ENCODE data around the gene MAL. TPM values are rescaled to one million over a fixed set of nuclear protein-coding genes. Genes with fewer than 3 reads are reported as not detected.
A peak's percentile ranks its signal among the peaks of the same experiment; 100 is the strongest.

The MAL gene
- total RNA-seq, 1 experiment from 2014 or later, result not detected

DNA sequence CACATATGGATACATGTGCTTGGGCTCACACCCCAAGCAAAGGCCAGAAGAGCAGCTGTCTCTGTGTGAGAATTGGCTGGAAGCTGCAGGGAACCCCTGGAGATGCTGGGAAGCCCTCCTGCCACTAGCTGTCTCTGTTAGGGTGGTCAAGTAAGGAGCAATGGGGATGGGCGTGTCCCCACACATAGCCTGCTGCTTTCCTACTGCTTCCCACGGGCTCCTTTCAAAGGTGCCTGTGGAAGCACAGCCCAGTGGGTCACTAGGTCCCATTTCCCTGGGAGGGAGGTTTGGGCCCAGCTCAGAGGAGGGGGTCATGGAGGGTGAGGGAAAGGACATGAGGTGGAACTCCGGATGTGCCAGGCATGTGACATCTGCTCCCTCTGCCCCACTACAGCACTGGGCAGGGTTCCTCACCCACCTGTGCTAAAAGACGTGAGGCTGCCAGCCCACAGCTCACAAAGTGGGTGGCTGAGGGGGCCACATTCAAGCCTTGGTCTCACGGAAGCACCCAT lies 24.4 kb upstream of the MAL start:
- intact Hi-C loops (cut with micrococcal nuclease; ENCODE audit: unreplicated experiment), result no loop called here
- TF ChIP-seq, protein P1, sequence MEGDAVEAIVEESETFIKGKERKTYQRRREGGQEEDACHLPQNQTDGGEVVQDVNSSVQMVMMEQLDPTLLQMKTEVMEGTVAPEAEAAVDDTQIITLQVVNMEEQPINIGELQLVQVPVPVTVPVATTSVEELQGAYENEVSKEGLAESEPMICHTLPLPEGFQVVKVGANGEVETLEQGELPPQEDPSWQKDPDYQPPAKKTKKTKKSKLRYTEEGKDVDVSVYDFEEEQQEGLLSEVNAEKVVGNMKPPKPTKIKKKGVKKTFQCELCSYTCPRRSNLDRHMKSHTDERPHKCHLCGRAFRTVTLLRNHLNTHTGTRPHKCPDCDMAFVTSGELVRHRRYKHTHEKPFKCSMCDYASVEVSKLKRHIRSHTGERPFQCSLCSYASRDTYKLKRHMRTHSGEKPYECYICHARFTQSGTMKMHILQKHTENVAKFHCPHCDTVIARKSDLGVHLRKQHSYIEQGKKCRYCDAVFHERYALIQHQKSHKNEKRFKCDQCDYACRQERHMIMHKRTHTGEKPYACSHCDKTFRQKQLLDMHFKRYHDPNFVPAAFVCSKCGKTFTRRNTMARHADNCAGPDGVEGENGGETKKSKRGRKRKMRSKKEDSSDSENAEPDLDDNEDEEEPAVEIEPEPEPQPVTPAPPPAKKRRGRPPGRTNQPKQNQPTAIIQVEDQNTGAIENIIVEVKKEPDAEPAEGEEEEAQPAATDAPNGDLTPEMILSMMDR (IDR thresholded peaks at IDR 0.05; ENCODE audit: unreplicated experiment), result no peak
- no peak for DNase-seq
- Mint-ChIP-seq H3K27ac (ENCODE audit: unreplicated experiment) (no peak overlapping the region), H3K4me1 (ENCODE audit: low read depth, unreplicated experiment) (peaks cover 9% of the 10 kb centered on the region), H3K36me3 (ENCODE audit: insufficient read depth, unreplicated experiment) (no peaks in the 10 kb centered on the region), H3K9me3 (ENCODE audit: low read depth, unreplicated experiment) (no peaks in the 10 kb centered on the region), H3K4me3 (ENCODE audit: low read depth, unreplicated experiment) (no peak overlapping the region), H3K27me3 (ENCODE audit: unreplicated experiment) (peaks cover 12% of the 10 kb centered on the region)
- no TSS peak for BruUV-seq (replicated peaks)
- CTCF ChIA-PET, result no interaction called here

DNA sequence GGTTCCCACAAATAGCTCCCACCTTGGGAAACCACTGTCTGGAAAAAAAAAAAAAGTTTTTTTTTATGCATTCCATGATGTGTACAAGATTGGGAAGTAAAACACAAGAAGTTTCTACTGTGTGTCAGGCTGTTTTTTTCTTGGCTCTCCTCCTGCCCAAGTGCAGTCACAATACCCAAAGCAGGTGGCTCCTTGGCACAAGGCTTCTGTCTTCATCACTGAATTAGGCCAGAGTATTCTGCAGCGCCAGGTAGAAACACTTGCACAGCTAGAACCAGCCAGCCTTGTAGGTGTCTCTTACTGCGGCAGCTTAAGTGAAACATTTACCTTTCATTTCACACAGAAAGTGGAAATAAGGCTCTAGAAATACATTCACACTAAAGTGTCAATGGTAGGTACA lies 23.8 kb upstream of the MAL start:
- TF ChIP-seq, protein P1 (IDR thresholded peaks at IDR 0.05; ENCODE audit: unreplicated experiment), result no peak
- Mint-ChIP-seq H3K4me1 (ENCODE audit: low read depth, unreplicated experiment) (peaks cover 9% of the 10 kb centered on the region), H3K9me3 (ENCODE audit: low read depth, unreplicated experiment) (no peaks in the 10 kb centered on the region), H3K27ac (ENCODE audit: unreplicated experiment) (no peak overlapping the region), H3K36me3 (ENCODE audit: insufficient read depth, unreplicated experiment) (no peaks in the 10 kb centered on the region), H3K4me3 (ENCODE audit: low read depth, unreplicated experiment) (no peak overlapping the region), H3K27me3 (ENCODE audit: unreplicated experiment) (peaks cover 9% of the 10 kb centered on the region)
- BruUV-seq (replicated peaks), result no TSS peak
- DNase-seq, result no peak
- intact Hi-C loops (cut with micrococcal nuclease; ENCODE audit: unreplicated experiment), result no loop called here
- CTCF ChIA-PET, result no interaction called here

DNA sequence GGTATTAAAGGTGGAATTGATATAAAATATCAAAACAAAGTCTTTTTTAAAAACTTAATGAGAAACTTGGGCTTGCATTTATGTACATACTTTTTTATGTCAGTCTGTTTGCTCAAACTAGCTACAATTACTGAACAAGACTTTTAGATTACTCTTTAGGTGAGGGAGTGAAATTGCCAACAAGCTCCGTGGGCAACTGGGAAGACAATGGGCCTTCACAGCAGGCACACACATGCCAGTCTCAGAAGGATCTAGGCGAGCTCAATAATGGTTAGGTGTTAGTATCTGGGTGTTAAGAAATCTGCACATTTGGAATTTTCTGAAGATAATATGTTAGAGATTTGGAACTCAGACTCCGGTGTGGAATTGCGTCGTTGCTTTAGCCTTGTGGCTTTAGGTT lies 23.0 kb upstream of the MAL start:
- peaks cover 9% of the 10 kb centered on the region for H3K4me1 Mint-ChIP-seq (ENCODE audit: low read depth, unreplicated experiment)
- H3K9me3 Mint-ChIP-seq (ENCODE audit: low read depth, unreplicated experiment), result no peaks in the 10 kb centered on the region
- CTCF ChIA-PET, result interaction anchor here (0.9 kb wide), 1 partner anchor 40 kb away, joined by 3 read pairs; no protein-coding TSS in a partner anchor
- peaks cover under 1% of the 10 kb centered on the region for H3K27me3 Mint-ChIP-seq (ENCODE audit: unreplicated experiment)
- H3K36me3 Mint-ChIP-seq (ENCODE audit: insufficient read depth, unreplicated experiment), result no peaks in the 10 kb centered on the region
- BruUV-seq (replicated peaks), result no TSS peak
- no peak overlapping the region for H3K27ac Mint-ChIP-seq (ENCODE audit: unreplicated experiment)
- TF ChIP-seq, protein P1 (IDR thresholded peaks at IDR 0.05; ENCODE audit: unreplicated experiment), result no peak
- no peak for DNase-seq
- intact Hi-C loops (cut with micrococcal nuclease; ENCODE audit: unreplicated experiment), result no loop called here
- H3K4me3 Mint-ChIP-seq (ENCODE audit: low read depth, unreplicated experiment), result no peak overlapping the region

DNA sequence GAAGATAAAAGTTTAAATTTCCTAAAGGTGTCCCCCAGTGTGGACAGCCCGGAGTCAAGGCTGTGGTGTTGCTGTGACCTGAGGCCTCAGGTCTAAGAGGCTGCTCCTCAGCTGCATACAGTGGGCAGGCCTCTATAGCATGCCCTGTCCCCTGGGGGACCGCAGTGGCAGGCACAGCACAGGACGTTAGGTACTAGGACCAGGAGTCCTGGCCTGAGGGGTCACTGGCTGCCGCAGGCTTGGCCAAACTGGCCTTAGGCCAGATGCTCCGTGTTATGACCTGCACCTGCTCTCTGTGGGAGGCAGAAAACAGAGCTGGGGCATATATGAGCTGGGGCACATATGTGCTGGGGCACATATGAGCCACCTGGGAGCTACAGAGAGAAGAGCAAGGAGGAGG lies 21.2 kb upstream of the MAL start:
- TF ChIP-seq, protein P1 (IDR thresholded peaks at IDR 0.05; ENCODE audit: unreplicated experiment), result no peak
- Mint-ChIP-seq H3K4me3 (ENCODE audit: low read depth, unreplicated experiment) (no peak overlapping the region), H3K27ac (ENCODE audit: unreplicated experiment) (peak overlapping the region; percentile 23), H3K4me1 (ENCODE audit: low read depth, unreplicated experiment) (peaks cover 19% of the 10 kb centered on the region), H3K9me3 (ENCODE audit: low read depth, unreplicated experiment) (no peaks in the 10 kb centered on the region), H3K36me3 (ENCODE audit: insufficient read depth, unreplicated experiment) (no peaks in the 10 kb centered on the region), H3K27me3 (ENCODE audit: unreplicated experiment) (no peaks in the 10 kb centered on the region)
- intact Hi-C loops (cut with micrococcal nuclease; ENCODE audit: unreplicated experiment), result no loop called here
- CTCF ChIA-PET, result no interaction called here
- no peak for DNase-seq
- BruUV-seq (replicated peaks), result no TSS peak

Measured in Calu3 (cell line).